ENCODE results near the gene SCLT1. TPM values are rescaled to one million over a fixed set of nuclear protein-coding genes. Genes with fewer than 3 reads are reported as not detected.

SCLT1 gene
- polyA plus RNA-seq, 3 donors, result 14.8 to 20.1 (median 17.9) TPM

GRCh38 chr4:128986908-128987307, 106.4 kb downstream of the SCLT1 start:
- Histone ChIP-seq H3K4me1 (ENCODE audit: control insufficient read depth in 1 of 2, insufficient read depth in 2 of 2, low read length in 2 of 2) (no peaks in the 10 kb centered on the region), H3K4me2 (replicated peaks; ENCODE audit: extremely low read depth, low read length, poor library complexity, severe bottlenecking) (no peak overlapping the region), H3K27ac (ENCODE audit: low read depth in 1 of 2, low read length in 2 of 2) (peak overlapping the region in 1 of 2 donors; percentile 52), H2AFZ (ENCODE audit: insufficient read depth, low read depth, low read length, poor library complexity, severe bottlenecking) (no peak overlapping the region), H3K36me3 (replicated peaks in 1 of 2; ENCODE audit: control insufficient read depth in 1 of 2, insufficient read depth in 2 of 2, low read length in 2 of 2) (peaks cover 30 to 69% of the 10 kb centered on the region in 2 donors), H3K9ac (ENCODE audit: insufficient read depth, low read length, poor library complexity, severe bottlenecking) (no peak overlapping the region), H4K20me1 (ENCODE audit: insufficient read depth, low read length) (no peaks in the 10 kb centered on the region), H3K9me3 (replicated peaks in 1 of 2; ENCODE audit: control insufficient read depth in 1 of 2, insufficient read depth in 1 of 2, low read length in 2 of 2) (no peaks in the 10 kb centered on the region), H3K79me2 (ENCODE audit: insufficient read depth, low read length) (no peaks in the 10 kb centered on the region), H3K4me3 (replicated peaks in 1 of 3; ENCODE audit: low read depth in 2 of 3, low read length in 3 of 3) (no peak overlapping the region), H3K27me3 (ENCODE audit: control insufficient read depth in 2 of 2, insufficient read depth in 2 of 2, low read length in 2 of 2) (no peaks in the 10 kb centered on the region)
- H3K4me3 Mint-ChIP-seq, result no peak overlapping the region
- H3K27ac Mint-ChIP-seq, result peak overlapping the region in 2 of 7 donors; percentile 37 to 41
- H3K27me3 Mint-ChIP-seq (ENCODE audit: low read depth in 3 of 3), result peaks cover 0 to 1% (median 0%) of the 10 kb centered on the region in 3 donors
- peaks cover 0 to 13% (median 5%) of the 10 kb centered on the region in 7 donors for H3K9me3 Mint-ChIP-seq
- H3K4me1 Mint-ChIP-seq, result peaks cover 2% of the 10 kb centered on the region
- WGBS (ENCODE audit: insufficient coverage), result 100% methylated on average over 2 of the region's 4 CpGs
- no peak for TF ChIP-seq CTCF (IDR thresholded peaks at IDR 0.05)
- DNase-seq, result no peak
- H3K36me3 Mint-ChIP-seq, result peaks cover 75 to 76% of the 10 kb centered on the region in 2 donors
- intact Hi-C loops (cut with micrococcal nuclease), result no loop called here

DNA sequence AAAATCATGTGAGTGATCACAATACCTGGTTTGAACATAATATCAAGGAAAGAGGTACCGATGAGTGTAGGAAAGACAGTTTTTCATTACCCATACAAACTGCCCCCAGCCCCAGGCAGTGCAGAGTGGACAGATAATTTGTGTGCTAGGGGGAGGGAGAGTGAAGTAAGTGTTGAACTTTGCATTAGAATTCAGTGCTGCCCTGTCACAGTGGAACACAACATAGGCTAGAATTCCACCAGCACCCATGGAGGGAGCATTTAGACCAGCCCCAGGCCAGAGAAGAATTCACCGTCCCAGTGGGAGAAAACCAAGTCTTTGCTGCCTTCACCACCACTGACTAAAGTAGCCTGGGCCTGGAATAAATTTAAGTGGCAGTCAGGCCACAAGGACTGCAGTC, 107.3 kb downstream of the SCLT1 start:
- Histone ChIP-seq H3K9ac (ENCODE audit: insufficient read depth, low read length, poor library complexity, severe bottlenecking) (no peak overlapping the region), H3K9me3 (replicated peaks in 1 of 2; ENCODE audit: control insufficient read depth in 1 of 2, insufficient read depth in 1 of 2, low read length in 2 of 2) (no peaks in the 10 kb centered on the region), H4K20me1 (ENCODE audit: insufficient read depth, low read length) (no peaks in the 10 kb centered on the region), H3K4me2 (replicated peaks; ENCODE audit: extremely low read depth, low read length, poor library complexity, severe bottlenecking) (no peak overlapping the region), H3K27me3 (ENCODE audit: control insufficient read depth in 2 of 2, insufficient read depth in 2 of 2, low read length in 2 of 2) (no peaks in the 10 kb centered on the region), H3K36me3 (replicated peaks in 1 of 2; ENCODE audit: control insufficient read depth in 1 of 2, insufficient read depth in 2 of 2, low read length in 2 of 2) (peaks cover 30 to 73% of the 10 kb centered on the region in 2 donors), H3K4me3 (replicated peaks in 1 of 3; ENCODE audit: low read depth in 2 of 3, low read length in 3 of 3) (no peak overlapping the region), H3K4me1 (ENCODE audit: control insufficient read depth in 1 of 2, insufficient read depth in 2 of 2, low read length in 2 of 2) (no peaks in the 10 kb centered on the region), H2AFZ (ENCODE audit: insufficient read depth, low read depth, low read length, poor library complexity, severe bottlenecking) (no peak overlapping the region), H3K27ac (ENCODE audit: low read depth in 1 of 2, low read length in 2 of 2) (peak overlapping the region in 1 of 2 donors; percentile 52), H3K79me2 (ENCODE audit: insufficient read depth, low read length) (no peaks in the 10 kb centered on the region)
- no peak for TF ChIP-seq CTCF (IDR thresholded peaks at IDR 0.05)
- 100% methylated on average over 1 of the region's 2 CpGs for WGBS (ENCODE audit: insufficient coverage)
- peaks cover 0 to 13% (median 5%) of the 10 kb centered on the region in 7 donors for H3K9me3 Mint-ChIP-seq
- intact Hi-C loops (cut with micrococcal nuclease), result no loop called here
- no peak for DNase-seq
- H3K36me3 Mint-ChIP-seq, result peaks cover 74 to 77% of the 10 kb centered on the region in 2 donors
- peaks cover 0 to 1% (median 0%) of the 10 kb centered on the region in 3 donors for H3K27me3 Mint-ChIP-seq (ENCODE audit: low read depth in 3 of 3)
- H3K4me3 Mint-ChIP-seq, result no peak overlapping the region
- H3K4me1 Mint-ChIP-seq, result peaks cover 2% of the 10 kb centered on the region
- H3K27ac Mint-ChIP-seq, result peak overlapping the region in 3 of 7 donors; percentile 0 to 69 (median 36)
